HFF-Myc (cell line): ENCODE results near the gene TFEB.

Experiments
- DNase-seq: peaks from one replicate; pipeline ENCODE4 v3.0.0-alpha.2; 2011; ENCODE audit warnings: low read depth; ENCODE audit errors: extremely low read depth
- H3K4me3 ChIP-seq: replicated peaks from 2 replicates; pipeline ENCODE4 v1.5.1; 2011; ENCODE audit warnings: low read depth, mild to moderate bottlenecking, control low read depth, low read length
- CTCF ChIP-seq: IDR thresholded peaks from 2 replicates; pipeline ENCODE4 v1.5.1; 2012; ENCODE audit warnings: mild to moderate bottlenecking, low read depth, low read length, control low read depth; ENCODE audit errors: missing control alignments

Gene TFEB

GRCh38 chr6:41759905-41760579 lies 24.6 kb upstream of the TFEB start:
- H3K4me3 ChIP-seq, result no peak overlapping the region
- DNase-seq, result no peak
- no peak for TF ChIP-seq CTCF

- H3K4me3 ChIP-seq, result no peak overlapping the region
- no peak for TF ChIP-seq CTCF
- DNase-seq, result no peak
These were observed 23.9 kb upstream of the TFEB start for GRCh38 chr6:41759106-41759904.

GRCh38 chr6:41758641-41759035 lies 23.2 kb upstream of the TFEB start:
- no peak for DNase-seq
- H3K4me3 ChIP-seq, result no peak overlapping the region
- no peak for TF ChIP-seq CTCF

GRCh38 chr6:41757931-41758640 lies 22.7 kb upstream of the TFEB start:
- TF ChIP-seq CTCF, result no peak
- H3K4me3 ChIP-seq, result no peak overlapping the region

GRCh38 chr6:41757271-41757670 lies 21.9 kb upstream of the TFEB start:
- DNase-seq, result no peak
- no peak for TF ChIP-seq CTCF

More at GRCh38 chr6:41757931-41758640, 22.7 kb upstream of the TFEB start:
- no peak for DNase-seq

GRCh38 chr6:41756354-41756753 lies 20.9 kb upstream of the TFEB start:
- no peak for DNase-seq
- H3K4me3 ChIP-seq, result no peak overlapping the region
- no peak for TF ChIP-seq CTCF

More at GRCh38 chr6:41757271-41757670, 21.9 kb upstream of the TFEB start:
- H3K4me3 ChIP-seq, result no peak overlapping the region
